Smooth muscle cell of the umbilical artery (primary cell): ENCODE results near the gene BTG1. TPM values are rescaled to one million over a fixed set of nuclear protein-coding genes. Genes with fewer than 3 reads are reported as not detected.

ENCODE experiments used
- total RNA-seq: library from RNA; depleted of rRNA; stranded (reverse); fragments of >200 nt; gene quantifications from 2 replicates; pipeline ENCODE4 v1.2.3, GENCODE V29; 2014

Gene BTG1, protein sequence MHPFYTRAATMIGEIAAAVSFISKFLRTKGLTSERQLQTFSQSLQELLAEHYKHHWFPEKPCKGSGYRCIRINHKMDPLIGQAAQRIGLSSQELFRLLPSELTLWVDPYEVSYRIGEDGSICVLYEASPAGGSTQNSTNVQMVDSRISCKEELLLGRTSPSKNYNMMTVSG
- 6.8 and 8.7 TPM in 2 replicates for total RNA-seq

DNA sequence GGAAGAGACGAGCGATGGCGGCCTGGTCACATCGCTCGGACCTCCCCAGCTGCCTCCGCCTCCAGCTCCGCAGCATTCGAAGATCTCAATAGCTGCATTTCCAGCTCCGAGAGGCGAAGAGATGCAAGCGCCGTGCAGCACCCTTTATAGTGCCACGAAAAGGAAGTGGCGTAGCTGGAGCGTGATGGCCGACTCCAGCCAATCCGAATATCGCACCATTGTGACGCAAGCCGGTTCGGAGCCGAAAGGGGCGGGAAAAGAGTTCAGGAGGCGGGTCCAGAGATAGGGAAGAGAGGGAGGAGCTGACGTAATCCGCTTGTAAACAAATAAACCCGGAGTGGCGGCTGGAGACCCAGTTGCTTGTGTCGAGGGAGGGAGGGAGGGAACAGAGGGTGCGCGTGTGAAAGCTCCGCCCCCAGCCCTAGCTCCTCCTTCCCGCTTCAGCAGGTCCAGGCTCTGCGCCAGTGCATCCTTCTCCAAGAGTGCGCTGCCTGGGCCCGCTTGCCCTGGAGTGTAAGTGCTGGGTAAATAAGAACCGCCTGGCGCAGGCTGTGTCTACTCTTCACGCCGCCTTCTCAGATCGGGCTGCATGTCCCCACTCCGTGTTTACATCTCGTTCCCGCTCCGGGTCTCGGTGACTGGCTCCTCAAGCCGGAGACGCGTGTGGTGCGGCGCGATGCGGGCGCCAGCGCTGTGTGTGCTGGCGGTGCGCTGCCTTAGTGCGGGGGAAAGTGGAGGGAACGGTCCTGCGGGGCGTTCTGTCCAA lies at the start of gene BTG1:
Gene BTG1, minus strand, starts transcription at position 116 of the 766 bp plus-strand sequence. CDS start 311 bp downstream, outside the sequence.

